Measurements from ENCODE around the gene EEF2KMT.

EEF2KMT gene

GRCh38 chr16:5035909-5036227 lies 61.7 kb downstream of the EEF2KMT start:
- no peak for DNase-seq
